Erythroblast (primary cell): ENCODE measurements around the gene LRFN5.

ENCODE experiments used
- GATA1 ChIP-seq: IDR thresholded peaks from 2 replicates; pipeline ENCODE4 v1.6.1; 2011; ENCODE audit warnings: low read depth, mild to moderate bottlenecking, control low read depth, low read length, moderate library complexity
- POLR2A ChIP-seq: IDR thresholded peaks from 2 replicates; pipeline ENCODE4 v1.6.1; 2011; ENCODE audit warnings: mild to moderate bottlenecking, low read length

DNA sequence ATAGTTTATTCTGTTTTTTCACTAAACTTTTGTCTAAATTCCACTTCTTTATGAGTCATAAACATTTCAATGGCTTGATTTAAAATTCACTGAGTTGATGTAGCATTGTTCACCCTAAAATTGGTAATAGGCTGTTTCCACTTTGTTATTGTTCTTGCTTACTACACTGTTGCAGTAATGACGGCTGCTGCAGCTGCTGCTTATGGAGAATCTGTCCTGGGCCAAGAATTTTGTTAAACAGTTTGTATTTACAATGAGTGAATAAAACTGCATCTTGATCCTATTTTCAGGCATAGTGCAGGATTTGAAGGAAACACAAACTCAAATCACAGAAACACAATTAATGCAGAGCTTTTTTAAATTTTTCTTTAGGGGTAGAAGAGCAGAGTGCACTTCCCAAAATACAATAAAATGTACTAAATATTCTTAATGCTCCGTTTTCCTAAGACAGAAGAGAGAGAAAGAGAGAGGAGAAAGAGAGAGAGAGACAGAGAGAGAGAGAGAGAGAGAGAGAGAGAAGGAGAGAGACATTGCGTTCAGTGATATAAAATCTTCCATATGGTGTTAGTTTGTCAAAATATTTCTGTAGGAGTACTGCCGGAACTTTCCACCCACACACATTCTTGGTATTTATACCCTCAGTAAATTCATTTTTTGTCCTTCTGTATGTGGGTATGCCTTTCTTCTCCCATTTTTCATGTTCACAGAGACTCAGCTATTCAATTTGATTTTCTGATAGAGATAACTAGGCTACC is 266.4 kb downstream of the LRFN5 start:
- no peak for TF ChIP-seq POLR2A
- TF ChIP-seq GATA1, result no peak
